ENCODE results near the gene MKKS. TPM values are rescaled to one million over a fixed set of nuclear protein-coding genes. Genes with fewer than 3 reads are reported as not detected.

MKKS gene
- total and polyA plus RNA-seq, 2 of the 13 experiments (the other 11 are each of a cell fraction or from before 2014, with no cell fraction given), result 26.7 to 34.5 TPM

- TF ChIP-seq ZHX2 (IDR thresholded peaks at IDR 0.05; ENCODE audit: low read depth) (no peak), ZHX2 (CRISPR knock-in tag; IDR thresholded peaks at IDR 0.05; ENCODE audit: borderline replicate concordance) (no peak), NFKBIZ (CRISPR knock-in tag; IDR thresholded peaks at IDR 0.05) (no peak), MIER2 (CRISPR knock-in tag; IDR thresholded peaks at IDR 0.05) (no peak), ZNF800 (CRISPR knock-in tag; IDR thresholded peaks at IDR 0.05) (no peak), SETDB1 (CRISPR knock-in tag; IDR thresholded peaks at IDR 0.05; ENCODE audit: borderline replicate concordance) (no peak), MAFF (IDR thresholded peaks at IDR 0.05; ENCODE audit: low read depth, low read length) (peak; percentile 41; the same call in 1 of the 2 replicates), XBP1 (CRISPR knock-in tag; IDR thresholded peaks at IDR 0.05) (no peak), MAFK (conservative IDR thresholded peaks at IDR 0.05 in 1 of 2, IDR thresholded peaks at IDR 0.05 in 1 of 2; ENCODE audit: low read length in 2 of 2) (peak in 1 of 2 experiments; percentile 36; a peak in 1 of 4 replicates), ZNF350 (CRISPR knock-in tag; IDR thresholded peaks at IDR 0.05; ENCODE audit: borderline replicate concordance, low read depth) (no peak), ZNF232 (CRISPR knock-in tag; IDR thresholded peaks at IDR 0.05; ENCODE audit: borderline replicate concordance) (no peak), ZZZ3 (CRISPR knock-in tag; IDR thresholded peaks at IDR 0.05; ENCODE audit: borderline replicate concordance) (no peak), NR1H2 (CRISPR knock-in tag; IDR thresholded peaks at IDR 0.05; ENCODE audit: borderline replicate concordance, low read depth) (no peak), NFE2L2 (IDR thresholded peaks at IDR 0.05; ENCODE audit: low read length) (0 out of 2 replicates have a peak, but pooled peaks have one; percentile 1)
Observed at GRCh38 chr20:10476319-10476724, 42.3 kb upstream of the MKKS start (continued).

Data from HepG2 (cell line).